GM18868 (cell line): ENCODE results near the gene HS3ST6.
"Not testable (repeated sequence)": the region's sequence is repeated elsewhere in the genome, so short reads cannot be mapped to it uniquely, and the experiment has no call there.

Experiments
- ATAC-seq: cut with Tn5 transposase; IDR thresholded peaks from one replicate; pipeline ENCODE4 v1.9.1; 2021; ENCODE audit warnings: mild to moderate bottlenecking, moderate library complexity; ENCODE audit not compliant: unreplicated experiment

HS3ST6 gene

DNA sequence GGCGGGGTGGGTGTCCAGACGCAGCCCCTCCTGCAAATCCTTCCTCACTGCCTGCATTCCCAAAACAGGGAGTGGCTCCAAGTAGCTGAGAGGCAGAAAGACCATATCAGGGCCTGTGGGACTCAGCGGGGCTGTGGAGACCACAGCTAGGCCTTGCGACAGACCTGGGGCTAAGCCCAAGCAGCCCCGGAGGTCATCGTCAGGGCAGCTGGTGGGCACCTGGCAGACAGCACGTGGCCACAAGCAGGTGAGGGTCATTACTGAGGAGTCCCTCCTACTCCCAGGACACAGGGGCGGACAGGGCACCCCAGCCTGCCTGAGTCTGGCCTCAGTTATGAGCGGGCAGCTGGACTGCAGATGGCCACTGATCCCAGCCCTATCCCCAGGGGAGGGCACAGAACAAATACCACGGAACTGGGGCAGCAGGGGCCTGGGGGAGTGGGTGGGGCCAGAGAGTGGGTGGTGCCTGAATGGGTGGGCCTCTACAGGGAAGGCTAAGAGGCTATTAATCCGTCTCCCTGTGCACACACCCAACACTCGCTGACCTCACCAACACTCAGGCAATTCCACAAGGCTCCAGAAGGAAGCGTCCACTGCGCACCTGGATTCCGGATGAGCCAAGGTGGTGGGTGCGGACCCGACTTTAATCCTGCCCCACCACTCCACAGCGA, 8.5 kb downstream of the HS3ST6 start:
- ATAC-seq: no peak

DNA sequence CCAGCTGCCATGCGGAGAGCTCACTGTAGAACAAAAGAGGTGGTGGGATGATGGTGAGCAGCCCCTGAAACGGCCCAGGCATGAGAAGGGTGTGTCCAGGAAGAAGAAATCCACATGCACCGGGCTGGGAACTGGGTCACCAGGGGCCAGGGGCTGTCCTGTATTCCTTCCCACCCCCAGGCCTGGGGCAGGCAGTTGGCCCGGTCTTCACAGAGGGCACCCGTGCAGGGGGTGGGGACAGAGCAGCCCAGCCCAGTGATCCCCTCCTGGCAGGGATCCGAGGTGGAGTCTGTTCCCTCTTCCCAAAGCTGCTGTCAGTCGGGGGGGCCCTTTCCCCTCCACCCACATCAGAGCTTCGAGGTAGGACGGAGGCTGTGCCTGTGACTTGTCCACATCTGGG, 9.2 kb downstream of the HS3ST6 start:
- no peak for ATAC-seq

DNA sequence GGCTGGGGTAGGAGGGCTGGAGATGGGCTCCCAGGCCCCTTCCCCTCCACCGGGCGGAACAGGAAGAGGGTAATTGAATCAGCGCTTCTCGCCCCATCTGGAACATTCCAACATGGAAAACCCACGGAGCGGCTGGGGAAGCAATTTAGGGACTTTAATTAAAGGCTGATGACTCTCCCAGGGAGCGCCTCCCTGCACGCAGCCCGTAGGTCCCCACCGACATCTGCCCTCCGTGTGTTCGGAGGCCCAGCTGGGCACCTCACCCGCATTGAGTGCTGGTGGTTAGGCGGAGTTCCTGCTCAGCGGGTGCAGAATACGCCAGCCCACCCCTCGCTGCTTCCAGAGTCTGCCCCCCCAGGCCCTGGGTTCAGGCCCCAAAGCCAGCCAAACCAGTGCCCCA, 10.0 kb downstream of the HS3ST6 start:
- ATAC-seq: no peak

DNA sequence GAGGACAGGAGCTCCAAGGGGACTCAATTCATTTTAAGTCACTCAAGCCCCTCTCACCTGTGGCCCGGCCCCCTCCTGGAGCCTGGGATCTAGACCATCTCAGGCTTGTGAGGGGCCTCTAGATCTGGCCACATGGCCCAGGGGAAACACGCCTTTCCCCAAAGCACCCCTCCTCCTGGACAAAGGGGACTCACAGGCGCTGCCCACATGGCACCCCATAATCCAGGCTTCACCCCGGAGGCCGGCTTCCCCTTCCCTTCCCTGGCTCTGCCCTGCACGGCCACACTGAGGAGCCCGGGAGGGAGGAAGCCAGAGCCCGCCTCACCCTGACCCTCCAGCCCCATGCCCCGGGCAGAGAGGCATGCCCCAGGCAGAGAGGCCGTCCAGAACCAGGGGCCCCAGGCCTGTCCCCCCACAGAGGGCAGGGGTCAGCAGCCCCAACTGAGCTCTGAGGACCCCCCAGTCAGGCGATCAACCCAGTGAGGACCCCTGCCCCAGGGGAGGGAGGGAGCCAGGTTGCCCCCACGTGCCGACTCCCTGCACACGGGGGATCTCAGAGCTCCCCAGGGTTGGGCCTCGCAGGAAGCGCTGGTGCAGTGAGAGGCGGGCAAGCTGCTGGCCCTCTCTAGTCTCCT, 10.9 kb downstream of the HS3ST6 start:
- ATAC-seq: no peak

DNA sequence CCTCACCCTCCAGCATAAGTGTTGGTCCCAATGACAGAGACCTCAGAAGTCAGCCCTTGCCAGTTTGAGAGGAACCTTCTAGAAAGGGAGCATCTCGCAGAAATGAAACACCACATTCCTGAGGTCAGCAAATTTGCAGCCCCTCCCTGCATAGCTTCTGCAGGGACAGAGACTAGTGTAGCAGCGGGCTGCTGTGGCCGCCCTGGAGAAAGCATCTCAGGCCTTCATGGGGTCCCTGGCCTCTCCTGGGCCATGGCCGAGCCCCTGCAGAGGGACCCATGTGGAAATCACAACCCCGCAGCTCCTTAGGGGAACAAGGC, 11.4 kb downstream of the HS3ST6 start:
- ATAC-seq: no peak

DNA sequence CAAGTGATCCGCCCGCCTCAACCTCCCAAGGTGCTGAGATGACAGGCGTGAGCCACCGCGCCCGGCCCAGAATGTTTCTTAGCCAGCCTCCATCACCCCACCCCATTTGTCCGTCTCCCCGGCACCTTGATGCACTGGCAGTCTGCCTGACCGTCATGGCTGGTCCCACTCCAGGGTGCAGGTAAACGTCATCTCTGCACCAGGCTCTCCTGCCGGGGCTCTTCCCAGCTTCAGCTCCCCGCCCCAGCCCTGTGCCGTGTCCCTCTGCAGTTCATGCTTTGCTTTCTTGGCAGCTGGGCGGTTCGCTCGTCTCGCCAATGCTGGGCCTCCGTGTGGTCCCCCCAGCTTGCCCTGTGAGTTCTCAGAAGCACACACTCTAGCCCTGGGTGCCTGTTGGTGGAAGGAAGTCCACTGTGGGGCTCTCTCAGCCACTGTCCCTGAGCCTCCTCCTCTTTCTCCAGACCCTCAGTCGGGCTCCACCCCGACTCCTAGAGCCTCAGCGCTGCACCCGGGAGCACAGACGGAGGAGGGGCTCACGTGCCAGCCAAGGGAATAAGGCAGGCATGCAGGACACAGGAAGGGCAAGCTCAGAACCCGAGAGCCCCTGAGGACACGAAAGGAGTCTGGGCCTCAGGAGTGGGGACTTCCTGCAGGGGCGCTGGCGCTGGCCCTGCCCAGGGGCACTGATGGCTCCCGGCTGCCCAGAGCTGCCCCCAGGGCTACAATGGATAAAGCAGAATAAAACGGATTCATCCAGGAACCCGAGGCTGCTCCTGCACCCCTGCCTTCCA, 12.0 kb downstream of the HS3ST6 start:
- ATAC-seq: no peak

DNA sequence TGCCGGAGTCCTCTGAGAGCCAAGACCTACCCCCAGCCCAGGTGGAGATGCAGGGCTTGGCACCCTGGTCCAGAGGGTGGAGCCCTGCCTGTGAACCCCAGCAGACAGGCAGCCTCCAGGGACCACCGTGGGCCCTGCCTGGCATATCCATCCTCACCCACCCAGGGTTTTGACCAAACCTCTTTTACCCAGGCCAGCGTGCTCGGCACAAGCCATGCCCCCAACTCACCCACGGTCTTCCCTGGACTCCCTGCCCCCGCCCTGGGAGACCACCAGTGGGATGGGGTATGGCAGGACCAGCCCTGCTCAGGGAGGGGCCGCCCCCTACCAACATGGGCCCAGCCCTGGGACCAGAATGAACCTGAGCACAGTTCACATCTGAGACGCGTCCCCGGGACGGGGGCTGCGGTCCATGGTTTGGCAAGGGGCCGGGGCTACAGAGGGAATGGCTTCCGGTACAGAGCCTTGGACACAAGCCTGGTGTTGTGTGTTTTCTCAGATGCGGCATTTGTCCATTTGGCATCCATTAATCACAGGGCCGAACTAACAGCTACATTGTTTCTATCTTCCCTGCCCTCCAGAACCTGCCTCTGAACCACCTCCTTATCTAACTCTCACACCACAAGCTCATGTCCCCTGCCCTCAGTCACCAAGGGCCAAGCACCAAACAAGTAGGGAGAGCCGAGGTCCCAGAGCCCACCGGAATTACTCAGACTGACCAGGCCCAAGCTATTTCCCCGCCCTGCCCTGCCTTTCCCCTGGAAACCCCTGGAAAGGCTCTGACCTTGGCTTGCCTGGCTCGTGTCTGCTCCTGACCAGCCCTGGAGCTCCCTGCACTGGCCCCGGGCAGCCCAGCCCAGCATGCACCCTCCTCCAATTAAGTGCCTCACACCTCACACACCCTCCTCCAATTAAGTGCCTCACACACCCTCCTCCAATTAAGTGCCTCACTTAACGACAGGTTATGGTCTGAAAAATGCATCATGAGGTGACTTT, 14.1 kb downstream of the HS3ST6 start:
- no peak for ATAC-seq

DNA sequence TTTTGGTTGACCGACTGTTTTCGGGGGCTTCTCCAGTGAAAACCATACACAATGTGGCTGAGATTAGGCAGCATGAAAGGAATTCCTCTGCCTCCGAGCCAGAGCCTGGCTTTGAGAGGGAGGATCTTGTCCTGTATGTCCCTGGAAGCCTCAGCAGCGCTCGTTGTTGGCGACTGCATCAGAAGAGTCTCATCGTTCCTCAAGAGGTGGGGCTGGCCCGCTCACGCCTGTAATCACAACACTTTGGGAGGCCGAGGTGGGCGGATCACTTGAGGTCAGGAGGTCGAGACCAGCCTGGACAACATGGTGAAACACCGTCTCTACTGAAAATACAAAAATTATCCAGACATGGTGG, 15.0 kb downstream of the HS3ST6 start:
- no peak for ATAC-seq

DNA sequence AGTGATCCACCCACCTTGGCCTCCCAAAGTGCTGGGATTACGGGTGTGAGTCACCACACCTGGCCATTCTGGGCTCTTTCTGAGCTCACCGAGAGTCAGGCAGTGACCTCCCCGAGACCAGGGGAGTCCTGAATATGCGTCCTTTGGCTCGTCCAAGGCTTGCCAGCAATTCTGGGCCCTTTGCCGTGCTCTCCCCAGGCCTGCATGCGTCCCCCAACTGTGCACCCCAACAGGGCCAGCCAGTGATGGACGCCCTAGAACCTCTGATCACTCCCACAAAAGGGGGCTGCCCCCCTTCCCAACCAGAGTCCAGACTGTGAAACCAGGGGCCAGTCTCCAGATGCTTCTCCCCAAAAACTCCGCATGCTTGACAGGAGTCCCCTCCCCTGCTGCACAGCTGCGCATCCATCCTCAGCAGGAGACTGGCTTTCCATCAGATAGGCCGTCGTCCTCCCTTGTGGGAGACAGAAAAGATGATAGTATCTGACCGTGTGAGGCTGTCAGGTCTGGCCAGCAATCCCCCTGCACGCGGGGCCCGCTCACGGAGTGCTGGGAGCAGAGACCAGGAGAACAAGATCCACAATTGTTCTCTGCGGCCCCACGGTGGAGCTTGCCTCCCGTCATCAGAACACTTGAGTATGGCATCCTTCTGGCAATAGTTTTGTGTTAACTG, 15.5 kb downstream of the HS3ST6 start:
- ATAC-seq: no peak

DNA sequence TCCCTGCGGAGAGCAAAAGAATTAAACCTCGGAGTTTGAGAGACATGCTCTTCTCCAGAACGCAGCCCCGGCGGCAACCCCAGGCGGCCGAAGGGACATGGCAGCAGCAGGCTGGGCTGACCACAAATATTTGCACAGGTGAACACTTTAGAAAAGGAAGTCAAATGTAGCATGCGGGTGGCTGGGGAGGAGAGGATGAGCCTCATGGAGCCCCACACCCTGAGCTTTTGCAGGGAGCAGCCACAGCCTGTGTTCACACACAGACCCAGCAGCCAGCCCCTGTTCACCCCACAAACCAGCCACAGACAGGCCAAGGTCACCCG, 17.8 kb downstream of the HS3ST6 start:
- ATAC-seq: no peak

DNA sequence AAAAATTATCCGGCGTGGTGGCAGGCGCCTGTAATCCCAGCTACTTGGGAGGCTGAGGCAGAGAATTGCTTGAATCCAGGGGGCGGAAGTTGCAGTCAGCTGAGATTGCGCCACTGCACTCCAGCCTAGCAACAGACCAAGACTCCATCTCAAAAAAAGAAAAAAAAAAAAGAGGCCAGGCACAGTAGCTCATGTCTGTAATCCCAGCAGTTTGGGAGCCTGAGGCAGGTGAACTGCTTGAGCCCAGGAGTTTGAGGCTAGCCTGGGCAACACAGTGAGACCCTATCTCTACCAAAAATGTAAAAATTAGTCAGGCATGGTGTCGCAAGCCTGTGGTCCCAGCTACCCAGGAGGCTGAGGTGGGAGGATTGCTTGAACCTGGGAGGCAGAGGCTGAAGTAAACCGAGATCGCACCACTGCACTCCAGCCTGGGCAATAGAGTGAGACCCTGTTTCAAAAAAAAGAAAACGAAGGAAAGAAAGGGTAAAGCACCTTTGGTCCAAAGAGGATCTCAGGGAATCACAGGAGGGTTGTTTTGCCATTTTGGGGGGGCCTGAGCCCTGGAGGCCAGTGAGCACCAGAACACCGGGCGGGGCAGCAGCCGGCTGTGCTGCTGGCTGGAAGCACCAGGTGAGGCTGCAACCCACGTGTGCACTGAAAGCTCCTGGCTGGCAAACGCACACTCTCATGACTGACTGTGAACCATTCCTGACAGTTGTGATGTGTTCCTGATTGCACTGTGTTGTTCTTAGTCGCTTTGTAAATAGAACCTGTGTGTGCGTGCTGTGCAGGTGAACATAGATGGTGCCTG, 18.4 kb downstream of the HS3ST6 start:
- no peak for ATAC-seq

DNA sequence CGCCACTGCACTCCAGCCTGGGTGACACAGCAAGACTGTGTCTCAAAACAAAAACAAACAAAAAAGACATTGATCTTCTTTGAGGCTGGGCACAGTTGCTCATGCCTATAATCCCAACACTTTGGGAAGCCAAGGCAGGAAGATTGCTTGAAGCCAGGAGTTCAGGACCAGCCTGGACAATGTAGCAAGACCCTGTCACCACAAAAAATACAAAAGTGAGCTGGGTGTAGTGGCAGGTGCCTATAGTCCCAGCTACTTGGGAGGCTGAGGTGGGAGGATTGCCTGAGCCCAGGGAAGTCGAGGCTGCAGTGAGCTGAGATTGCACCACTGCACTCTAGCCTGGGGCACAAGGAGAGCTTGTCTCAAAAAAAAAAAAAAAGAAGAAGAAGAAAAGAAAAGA, 20.5 kb downstream of the HS3ST6 start:
- not testable (repeated sequence) for ATAC-seq

DNA sequence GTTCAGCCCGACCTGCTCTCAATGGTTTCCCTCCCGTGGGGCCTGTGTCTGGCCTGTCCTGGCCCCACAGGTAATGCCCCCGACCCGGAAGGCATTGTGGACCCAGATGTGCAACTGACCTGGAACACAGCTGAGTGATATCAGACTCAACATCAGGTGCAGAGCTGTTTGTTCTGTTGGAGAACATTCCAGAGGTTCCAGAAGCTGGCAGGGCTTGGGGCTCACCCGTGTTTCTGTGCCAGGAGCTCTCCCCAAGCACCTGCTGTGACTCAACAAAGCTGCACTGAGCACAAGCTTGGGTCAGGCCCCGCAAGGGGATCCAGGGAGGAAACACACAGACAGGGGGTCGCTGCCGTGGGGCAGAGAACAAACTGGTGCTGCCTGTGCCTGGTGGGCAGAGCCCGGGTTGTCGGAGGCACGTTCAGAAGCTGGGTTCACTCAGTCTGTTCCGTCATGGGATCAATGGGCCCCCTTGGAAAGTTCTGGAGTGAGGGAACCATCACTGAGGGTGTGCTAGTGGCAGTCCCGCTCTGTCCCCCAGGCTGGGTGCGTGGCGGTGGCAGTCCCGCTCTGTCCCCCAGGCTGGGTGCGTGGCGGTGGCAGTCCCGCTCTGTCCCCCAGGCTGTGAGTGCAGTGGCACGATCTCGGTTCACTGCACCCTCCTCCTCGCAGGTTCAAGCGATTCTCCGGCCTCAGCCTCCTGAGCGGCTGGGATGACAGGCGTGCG, 22.1 kb downstream of the HS3ST6 start:
- no peak for ATAC-seq

DNA sequence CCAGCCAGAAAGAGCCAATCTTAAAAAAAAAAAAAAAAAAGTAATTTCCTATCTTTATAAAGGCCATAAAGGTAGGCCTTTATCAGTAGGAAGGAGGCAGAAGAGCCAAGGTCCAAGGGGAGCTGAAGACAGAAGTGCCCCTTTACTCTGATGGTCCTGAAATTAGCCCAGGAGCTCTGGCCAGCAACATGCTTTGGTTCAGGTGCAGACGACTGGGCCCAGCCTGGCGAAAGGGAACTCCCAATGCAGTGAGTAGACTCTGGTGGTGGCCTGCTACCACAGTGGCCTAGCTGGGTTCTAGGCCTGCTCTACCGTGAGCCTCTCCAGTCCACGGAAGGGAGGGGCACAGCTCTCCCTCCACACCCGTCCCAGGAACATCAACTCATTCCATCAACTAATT, 23.1 kb downstream of the HS3ST6 start:
- no peak for ATAC-seq

DNA sequence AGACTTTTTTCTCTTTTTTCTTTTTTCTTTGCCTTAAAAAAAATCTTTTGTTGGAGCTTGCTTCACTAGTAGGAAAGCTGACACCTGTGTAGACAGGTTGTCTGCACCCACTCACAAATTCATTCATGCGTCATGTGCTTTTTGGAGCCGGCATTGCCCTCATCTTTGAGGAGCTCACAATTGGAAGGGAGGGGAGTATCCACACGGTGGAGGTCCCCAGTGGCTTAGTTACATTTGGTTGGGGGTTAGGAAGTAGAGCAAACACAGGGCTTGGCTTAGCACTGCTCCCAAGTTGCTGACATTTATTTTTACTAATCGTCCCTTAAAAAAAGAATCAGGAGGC, 27.5 kb downstream of the HS3ST6 start:
- no peak for ATAC-seq

DNA sequence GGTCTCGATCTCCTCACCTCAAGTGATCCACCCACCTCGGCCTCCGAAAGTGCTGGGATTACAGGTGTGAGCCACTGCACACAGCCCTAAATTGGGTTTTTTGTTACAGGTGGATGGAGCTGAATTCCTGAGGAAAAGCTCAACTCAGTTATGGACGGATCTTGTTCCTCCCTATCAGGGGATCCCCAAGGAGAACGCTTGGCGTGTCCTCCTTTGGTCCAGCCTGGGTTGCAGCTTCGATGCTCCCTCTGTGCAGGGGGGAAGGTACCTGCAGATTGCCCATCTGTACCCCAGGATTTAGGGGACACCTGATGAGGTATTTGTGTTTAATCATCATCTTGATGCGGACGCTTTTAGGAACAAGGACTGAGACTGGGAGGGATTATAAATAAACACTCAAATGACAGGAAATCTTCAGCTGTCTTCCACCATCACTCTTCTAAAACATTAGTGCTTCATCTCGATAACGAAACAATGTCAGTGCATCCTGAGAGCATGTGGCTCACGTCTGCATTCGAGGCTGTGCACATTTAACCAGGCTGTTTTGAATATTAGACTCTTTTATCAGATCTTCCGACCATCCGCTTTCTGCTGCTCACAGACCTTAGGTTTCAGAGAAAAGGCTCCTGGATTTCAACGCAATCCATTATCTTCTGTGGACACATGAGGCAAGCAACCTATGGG, 28.0 kb downstream of the HS3ST6 start:
- ATAC-seq: no peak

DNA sequence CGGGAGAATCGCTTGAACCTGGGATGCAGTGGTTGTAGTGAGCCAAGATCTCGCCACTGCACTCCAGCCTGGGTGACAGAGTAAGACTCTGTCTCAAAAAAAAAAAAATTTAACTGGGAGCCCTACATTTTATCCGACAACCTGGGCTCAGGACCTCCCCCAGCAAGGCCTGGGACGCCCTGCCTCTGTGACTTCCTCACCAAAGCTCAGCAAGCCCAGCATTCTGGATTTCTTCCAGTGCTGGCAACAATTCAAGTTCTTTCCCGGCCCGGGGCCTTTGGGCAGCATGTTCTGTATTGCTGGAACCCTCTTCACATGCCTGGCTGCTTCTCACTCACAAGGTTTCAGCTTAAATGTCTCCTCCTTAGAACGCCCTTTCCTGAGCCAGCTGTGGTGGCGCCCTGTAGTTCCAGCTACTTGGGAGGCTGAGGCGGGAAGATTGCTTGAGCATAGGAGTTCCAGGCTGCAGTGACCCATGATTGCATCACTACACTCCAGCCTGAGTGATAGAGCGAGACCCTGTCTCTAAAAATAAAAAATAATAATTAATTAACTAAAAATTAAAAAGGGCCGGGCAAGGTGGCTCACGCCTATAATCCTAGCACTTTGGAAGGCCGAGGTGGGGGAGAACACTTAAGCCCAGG, 30.4 kb downstream of the HS3ST6 start:
- ATAC-seq: no peak

DNA sequence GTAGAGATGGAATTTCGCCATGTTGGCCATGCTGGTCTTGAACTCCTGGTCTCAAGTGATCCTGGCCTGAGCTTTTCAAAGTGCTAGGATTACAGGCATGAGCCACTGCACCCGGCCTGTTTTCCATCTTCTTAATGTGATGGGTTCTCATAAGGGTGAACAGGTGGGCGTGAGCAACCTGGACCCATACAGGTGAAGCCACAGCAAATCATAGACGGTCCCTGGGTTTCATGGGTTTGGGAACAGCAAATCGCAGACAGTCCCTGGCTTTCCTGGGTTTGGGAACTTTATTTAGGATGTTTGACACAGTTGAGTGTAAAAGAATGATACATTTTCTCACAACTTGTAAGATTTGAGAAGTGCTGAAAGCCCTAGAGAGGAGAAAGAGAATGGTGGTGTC, 33.3 kb downstream of the HS3ST6 start:
- ATAC-seq: no peak
